Fibroblast of lung (primary cell): Measurements from ENCODE around the gene RBM22. TPM values are rescaled to one million over a fixed set of nuclear protein-coding genes. Genes with fewer than 3 reads are reported as not detected.

Experiments
- DNase-seq, 2 donors: peaks; one replicate each; pipeline versions ENCODE4 v3.0.0 to v3.0.0-alpha.2; 2010; ENCODE audit warnings: low read depth in 2 of 2
- H2AFZ ChIP-seq: 2 replicates; pipeline ENCODE4 v1.5.1; 2012; ENCODE audit warnings: low read length, control low read depth, inconsistent platforms
- H3K27ac ChIP-seq: 2 replicates; pipeline ENCODE4 v1.5.1; 2011; ENCODE audit warnings: low read length, control low read depth; ENCODE audit not compliant: insufficient read depth
- H3K27me3 ChIP-seq: 2 replicates; pipeline ENCODE4 v1.5.1; 2011; ENCODE audit warnings: mild to moderate bottlenecking, low read length; ENCODE audit not compliant: control insufficient read depth, insufficient read depth
- H3K36me3 ChIP-seq: 2 replicates; pipeline ENCODE4 v1.5.1; 2011; ENCODE audit warnings: low read length; ENCODE audit not compliant: control insufficient read depth, insufficient read depth
- H3K4me1 ChIP-seq: 2 replicates; pipeline ENCODE4 v1.5.1; 2011; ENCODE audit warnings: low read length; ENCODE audit not compliant: control insufficient read depth, insufficient read depth; ENCODE audit errors: extremely low read depth
- H3K4me2 ChIP-seq: 2 replicates; pipeline ENCODE4 v1.5.1; 2011; ENCODE audit warnings: low read length, control low read depth; ENCODE audit not compliant: insufficient read depth; ENCODE audit errors: extremely low read depth
- H3K4me3 ChIP-seq, 4 experiments: fragments of 200-600 bp in 1 of 4; sonication (generic) in 1 of 4; replicated peaks in 1 of 4; 2 replicates each; pipeline ENCODE4 v1.5.1; 2011 to 2016; ENCODE audit warnings: low read length in 4 of 4, low read depth in 3 of 4, mild to moderate bottlenecking in 3 of 4, control low read depth in 2 of 4, inconsistent platforms in 1 of 4, mixed read lengths in 1 of 4; ENCODE audit not compliant: insufficient read depth in 1 of 4; ENCODE audit errors: control extremely low read depth in 1 of 4
- H3K79me2 ChIP-seq: 2 replicates; pipeline ENCODE4 v1.5.1; 2012; ENCODE audit warnings: mild to moderate bottlenecking, low read length, inconsistent platforms; ENCODE audit not compliant: control insufficient read depth, insufficient read depth
- H3K9ac ChIP-seq: 2 replicates; pipeline ENCODE4 v1.5.1; 2011; ENCODE audit warnings: mild to moderate bottlenecking, low read length, control low read depth; ENCODE audit not compliant: insufficient read depth
- H3K9me3 ChIP-seq: 2 replicates; pipeline ENCODE4 v1.5.1; 2012; ENCODE audit warnings: low read depth, low read length; ENCODE audit not compliant: control insufficient read depth, insufficient read depth
- H4K20me1 ChIP-seq: 2 replicates; pipeline ENCODE4 v1.5.1; 2011; ENCODE audit warnings: low read length; ENCODE audit not compliant: control insufficient read depth, insufficient read depth; ENCODE audit errors: extremely low read depth
- EZH2 ChIP-seq: IDR thresholded peaks from 2 replicates; pipeline ENCODE4 v1.5.1; 2012; ENCODE audit warnings: low read length, control low read depth, mild to moderate bottlenecking; ENCODE audit errors: missing control alignments
- polyA plus RNA-seq, 2 donors: library from polyadenylated mRNA; depleted of rRNA in 1 of 2; stranded (reverse) in 1 of 2; unstranded in 1 of 2; fragments of >200 nt; gene quantifications; 2 replicates each; pipeline ENCODE4 v1.2.1, GENCODE V29; 2011 to 2012; ENCODE audit warnings: missing spikeins in 1 of 2
- total RNA-seq: library from RNA; depleted of rRNA; stranded (reverse); fragments of >200 nt; gene quantifications from 2 replicates; pipeline ENCODE4 v1.2.1, GENCODE V29; 2014
- TF ChIP-seq, protein P1 (sequence below), 2 donors: IDR thresholded peaks in 1 of 2; conservative IDR thresholded peaks in 1 of 2; 1 replicate in 1 of 2; 2 replicates in 1 of 2; pipeline ENCODE4 v1.5.1; 2011 to 2012; ENCODE audit warnings: low read length in 2 of 2, control low read depth in 1 of 2, inconsistent platforms in 1 of 2, low read depth in 1 of 2, mild to moderate bottlenecking in 1 of 2

Gene RBM22
- total and polyA plus RNA-seq, 2 donors (not counting 1 experiment from before 2014, with no cell fraction given) = 15.4 to 36.7 TPM

DNA sequence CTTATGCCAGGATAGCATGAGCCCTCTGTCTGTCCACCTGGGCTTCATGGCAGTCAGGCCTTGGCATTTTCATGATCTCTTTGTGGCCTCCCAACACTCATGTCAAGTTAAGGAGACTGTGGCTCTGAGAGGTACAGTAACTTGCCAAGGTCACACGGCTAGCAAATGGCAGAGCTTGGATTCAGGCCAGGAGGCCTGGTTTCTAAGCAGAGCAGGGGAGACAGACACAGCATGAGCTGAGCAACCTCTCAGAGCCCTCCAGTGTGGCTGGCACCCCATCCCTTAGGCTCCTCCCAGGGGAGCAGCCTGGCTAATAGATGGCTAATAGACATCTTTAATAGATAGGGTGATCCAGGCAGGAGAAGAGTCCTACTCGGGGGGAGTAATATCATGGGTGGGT is 56.3 kb downstream of the RBM22 start:
- Histone ChIP-seq H3K4me3 (no peak overlapping the region), H3K9me3 (no peaks in the 10 kb centered on the region), H3K4me2 (no peak overlapping the region), H3K27me3 (no peaks in the 10 kb centered on the region), H3K36me3 (peaks cover 10% of the 10 kb centered on the region), H3K4me1 (peaks cover 58% of the 10 kb centered on the region), H3K27ac (peak overlapping the region; percentile 12), H3K9ac (no peak overlapping the region), H2AFZ (no peak overlapping the region), H3K79me2 (no peaks in the 10 kb centered on the region), H4K20me1 (no peaks in the 10 kb centered on the region)
- TF ChIP-seq, protein P1, sequence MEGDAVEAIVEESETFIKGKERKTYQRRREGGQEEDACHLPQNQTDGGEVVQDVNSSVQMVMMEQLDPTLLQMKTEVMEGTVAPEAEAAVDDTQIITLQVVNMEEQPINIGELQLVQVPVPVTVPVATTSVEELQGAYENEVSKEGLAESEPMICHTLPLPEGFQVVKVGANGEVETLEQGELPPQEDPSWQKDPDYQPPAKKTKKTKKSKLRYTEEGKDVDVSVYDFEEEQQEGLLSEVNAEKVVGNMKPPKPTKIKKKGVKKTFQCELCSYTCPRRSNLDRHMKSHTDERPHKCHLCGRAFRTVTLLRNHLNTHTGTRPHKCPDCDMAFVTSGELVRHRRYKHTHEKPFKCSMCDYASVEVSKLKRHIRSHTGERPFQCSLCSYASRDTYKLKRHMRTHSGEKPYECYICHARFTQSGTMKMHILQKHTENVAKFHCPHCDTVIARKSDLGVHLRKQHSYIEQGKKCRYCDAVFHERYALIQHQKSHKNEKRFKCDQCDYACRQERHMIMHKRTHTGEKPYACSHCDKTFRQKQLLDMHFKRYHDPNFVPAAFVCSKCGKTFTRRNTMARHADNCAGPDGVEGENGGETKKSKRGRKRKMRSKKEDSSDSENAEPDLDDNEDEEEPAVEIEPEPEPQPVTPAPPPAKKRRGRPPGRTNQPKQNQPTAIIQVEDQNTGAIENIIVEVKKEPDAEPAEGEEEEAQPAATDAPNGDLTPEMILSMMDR (conservative IDR thresholded peaks at IDR 0.05 in 1 of 2, IDR thresholded peaks at IDR 0.05 in 1 of 2; ENCODE audit: low read depth in 1 of 2, low read length in 2 of 2) = no peak
- TF ChIP-seq EZH2 = no peak
- DNase-seq = no peak

DNA sequence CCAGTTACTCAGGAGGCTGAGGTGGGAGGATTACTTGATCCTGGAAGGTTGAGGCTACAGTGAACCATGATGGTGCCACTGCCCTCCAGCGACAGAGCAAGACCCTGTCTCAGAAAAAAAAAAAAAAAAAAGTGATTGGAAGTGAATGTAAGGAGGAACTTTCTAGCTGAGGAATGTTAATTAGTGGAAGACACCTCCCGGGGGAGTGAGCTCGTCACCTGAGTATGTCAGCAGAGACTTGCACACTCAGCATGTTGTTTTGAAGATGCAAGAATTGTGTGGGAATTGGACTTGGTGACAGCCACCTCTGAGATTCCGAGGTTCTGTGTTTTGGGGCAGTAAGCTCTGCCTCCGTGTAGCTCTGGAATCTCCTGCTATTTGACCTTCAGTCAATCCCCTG is 56.8 kb downstream of the RBM22 start:
- H3K4me3 ChIP-seq = no peak overlapping the region
- H2AFZ ChIP-seq = no peak overlapping the region
- H4K20me1 ChIP-seq = no peaks in the 10 kb centered on the region
- H3K27me3 ChIP-seq = no peaks in the 10 kb centered on the region
- no peak for DNase-seq
- no peak for TF ChIP-seq EZH2
- TF ChIP-seq, protein P1 (conservative IDR thresholded peaks at IDR 0.05 in 1 of 2, IDR thresholded peaks at IDR 0.05 in 1 of 2; ENCODE audit: low read depth in 1 of 2, low read length in 2 of 2) = no peak
- no peak overlapping the region for H3K9ac ChIP-seq
- H3K4me1 ChIP-seq = peaks cover 61% of the 10 kb centered on the region
- H3K27ac ChIP-seq = no peak overlapping the region
- peaks cover 6% of the 10 kb centered on the region for H3K36me3 ChIP-seq
- H3K4me2 ChIP-seq = no peak overlapping the region
- no peaks in the 10 kb centered on the region for H3K9me3 ChIP-seq
- no peaks in the 10 kb centered on the region for H3K79me2 ChIP-seq

DNA sequence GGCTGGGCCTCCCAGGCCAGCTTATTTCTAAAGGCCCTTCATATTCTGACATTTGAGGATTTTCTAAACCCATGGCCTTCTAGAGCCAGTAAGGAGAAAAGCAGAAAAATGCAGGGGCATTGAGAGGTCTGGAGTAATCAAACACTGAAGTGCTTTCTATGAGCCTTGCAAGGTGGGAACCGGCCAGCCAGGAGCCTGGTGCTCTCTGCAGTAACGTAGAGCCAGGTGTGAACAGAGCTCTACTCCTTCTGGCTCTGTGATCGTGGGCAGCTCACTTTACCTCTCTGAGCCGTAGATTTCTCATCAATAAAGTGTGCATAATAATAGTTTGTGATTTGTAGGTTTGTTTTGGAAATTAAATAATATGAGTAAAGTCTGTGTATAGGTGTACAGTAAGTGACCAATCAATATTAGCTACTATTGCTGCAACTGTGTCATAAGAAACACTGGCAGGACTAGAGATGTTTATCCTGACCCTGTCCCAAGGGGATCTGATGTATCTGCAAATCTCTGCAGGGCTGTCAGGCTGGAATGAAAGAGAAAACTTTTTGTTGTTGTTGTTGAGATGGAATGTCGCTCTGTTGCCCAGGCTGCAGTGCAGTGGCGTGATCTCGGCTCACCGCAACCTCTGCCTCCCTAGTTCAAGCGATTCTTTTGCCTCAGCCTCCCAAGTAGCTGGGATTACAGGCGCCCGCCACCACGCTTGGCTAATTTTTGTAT is 57.7 kb downstream of the RBM22 start:
- Histone ChIP-seq H3K36me3 (peaks cover under 1% of the 10 kb centered on the region), H4K20me1 (no peaks in the 10 kb centered on the region), H3K27ac (peak overlapping the region; percentile 89), H2AFZ (no peak overlapping the region), H3K4me2 (peak overlapping the region; percentile 88), H3K27me3 (no peaks in the 10 kb centered on the region), H3K9me3 (no peaks in the 10 kb centered on the region), H3K4me1 (peaks cover 66% of the 10 kb centered on the region), H3K79me2 (no peaks in the 10 kb centered on the region), H3K9ac (no peak overlapping the region), H3K4me3 (peak overlapping the region in 3 of 4 experiments; percentile 22 to 59 (median 37))
- no peak for TF ChIP-seq EZH2
- TF ChIP-seq, protein P1 (conservative IDR thresholded peaks at IDR 0.05 in 1 of 2, IDR thresholded peaks at IDR 0.05 in 1 of 2; ENCODE audit: low read depth in 1 of 2, low read length in 2 of 2) = no peak
- no peak for DNase-seq
